ENCODE data around the gene IGF1R.

Gene IGF1R

GRCh38 chr15:98778960-98779359, 130.6 kb downstream of the IGF1R start:
- DNase-seq: no peak

DNA sequence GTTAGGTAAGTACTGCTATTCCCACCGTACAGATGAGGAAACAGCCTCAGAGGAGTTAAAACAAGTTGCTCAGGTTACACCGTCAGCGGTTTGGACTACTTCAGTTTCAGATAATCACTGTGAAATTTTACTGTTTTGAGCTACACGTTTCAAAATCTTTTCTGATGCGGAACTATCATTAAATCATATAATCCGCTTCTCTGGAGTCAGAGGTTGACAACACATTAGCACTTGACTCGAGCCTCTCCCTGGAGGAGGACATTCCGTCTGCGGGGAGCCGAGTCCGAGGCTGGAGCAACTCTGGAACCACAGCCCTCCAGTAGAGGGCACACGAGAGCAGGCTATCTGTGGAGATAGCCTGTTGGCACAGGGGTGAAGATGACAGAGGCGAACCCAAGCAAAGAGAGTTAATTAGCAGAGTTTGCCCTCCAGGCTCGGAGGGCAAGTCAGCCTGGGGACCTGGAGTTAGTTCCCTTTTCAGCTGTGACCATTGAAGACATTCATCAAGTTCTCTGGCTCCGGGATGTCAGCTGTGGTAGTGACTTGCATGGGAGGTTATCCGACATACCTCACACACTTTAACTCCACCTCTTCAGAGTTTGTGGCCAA, 131.2 kb downstream of the IGF1R start:
- peak in 1 of 2 experiments; percentile 13 for DNase-seq

- DNase-seq: no peak
Observed at GRCh38 chr15:98781838-98782237, 133.5 kb downstream of the IGF1R start.

DNA sequence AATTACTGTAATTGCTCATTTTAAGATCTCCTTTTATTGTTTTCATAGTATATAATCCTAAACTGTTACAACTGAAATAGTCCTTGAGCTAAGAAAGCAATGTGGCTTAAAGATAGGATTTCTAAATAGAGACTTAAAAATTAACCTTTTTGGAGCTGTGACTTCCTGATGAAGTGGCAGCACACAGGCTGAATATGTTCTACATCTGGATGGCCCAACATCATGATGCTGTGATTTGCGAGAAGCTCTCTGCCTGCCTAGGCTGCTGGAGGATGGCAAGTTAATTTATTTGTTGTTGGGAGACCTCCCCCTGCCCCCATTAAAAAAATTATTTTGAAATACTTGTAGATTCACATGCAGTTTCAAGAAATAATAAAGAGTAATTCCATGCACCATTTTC, 134.5 kb downstream of the IGF1R start:
- DNase-seq: no peak

DNA sequence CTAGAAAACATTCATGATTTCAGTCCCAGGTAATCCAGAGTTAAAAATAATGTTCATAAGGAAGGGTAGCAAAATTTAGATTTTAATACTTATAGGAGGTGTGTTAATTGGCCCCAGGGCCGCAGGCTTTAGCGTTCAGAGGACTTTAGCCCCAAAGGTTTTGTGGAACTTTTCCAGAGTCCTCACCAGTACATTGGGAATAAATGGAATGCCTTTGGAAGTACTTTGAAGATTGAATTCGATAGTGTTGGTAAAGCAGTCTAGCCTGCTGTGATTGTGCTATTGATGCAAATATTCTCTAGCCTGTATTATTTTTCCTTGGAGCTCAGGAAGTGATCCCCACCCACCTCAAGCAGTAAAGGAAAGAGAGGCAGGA, 137.1 kb downstream of the IGF1R start:
- no peak for DNase-seq

GRCh38 chr15:98785807-98786621, 137.7 kb downstream of the IGF1R start:
- no peak for DNase-seq

DNA sequence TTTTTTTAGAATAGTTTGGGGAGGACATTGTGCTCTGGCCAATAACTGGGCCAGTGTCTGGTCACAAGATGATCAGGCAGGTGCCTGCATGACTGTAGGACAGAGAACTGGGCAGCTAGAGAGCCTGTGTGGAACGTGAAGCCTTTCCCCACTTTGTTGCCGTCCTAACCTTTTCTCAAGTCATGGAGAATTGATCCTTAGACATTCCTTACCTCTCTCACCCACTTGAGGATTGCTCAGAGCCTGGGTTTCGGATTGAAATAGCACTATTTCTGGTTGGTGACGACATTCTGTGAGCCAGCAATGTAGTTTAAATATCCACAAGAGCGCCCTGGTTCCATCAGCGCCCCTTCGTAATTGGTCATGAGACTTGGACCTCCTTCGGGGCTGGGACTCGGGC, 138.4 kb downstream of the IGF1R start:
- DNase-seq: no peak

GRCh38 chr15:98787194-98787593, 138.9 kb downstream of the IGF1R start:
- DNase-seq: no peak

DNA sequence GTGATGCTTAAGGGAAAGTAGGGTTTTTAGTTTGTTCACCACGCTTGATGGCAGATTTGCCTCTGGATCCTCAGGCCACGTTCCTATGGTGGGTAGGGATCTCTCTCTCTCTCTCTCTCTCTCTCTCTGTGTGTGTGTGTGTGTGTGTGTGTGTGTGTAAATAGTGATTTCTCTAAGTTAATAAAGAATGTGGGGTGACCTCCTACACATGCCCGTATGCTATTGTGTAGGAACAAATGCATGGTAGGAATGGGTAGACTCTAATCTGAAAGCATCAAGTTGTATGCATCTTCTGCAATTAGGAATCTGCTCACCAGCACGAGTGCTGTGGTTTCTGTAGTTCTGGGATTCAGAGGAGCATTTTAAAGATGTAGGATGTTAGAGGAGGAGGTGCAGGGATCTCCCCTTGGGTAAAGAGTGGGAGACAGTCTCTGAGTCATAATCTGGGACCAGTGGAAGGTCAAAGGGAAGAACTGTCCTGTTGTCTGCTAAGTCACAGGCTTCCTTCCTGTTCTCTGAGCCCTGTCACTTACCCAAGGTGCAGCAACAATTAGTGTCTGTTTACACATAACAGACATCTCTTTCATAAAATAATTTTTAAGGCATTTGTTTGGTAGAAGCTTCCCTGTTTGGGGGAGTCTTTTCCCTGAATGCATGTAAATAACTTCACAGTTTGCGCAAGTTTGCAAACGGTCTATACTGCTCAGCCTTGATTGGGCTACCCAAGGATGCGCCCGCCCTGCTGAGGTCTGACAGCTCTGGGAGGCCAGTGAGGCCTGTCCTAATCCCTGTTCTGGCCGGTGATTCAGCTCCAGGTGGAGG, 139.8 kb downstream of the IGF1R start:
- no peak for DNase-seq

- no peak for DNase-seq
Observed at GRCh38 chr15:98789020-98789419, 140.7 kb downstream of the IGF1R start.

GRCh38 chr15:98790270-98790669, 141.9 kb downstream of the IGF1R start:
- DNase-seq: no peak

DNA sequence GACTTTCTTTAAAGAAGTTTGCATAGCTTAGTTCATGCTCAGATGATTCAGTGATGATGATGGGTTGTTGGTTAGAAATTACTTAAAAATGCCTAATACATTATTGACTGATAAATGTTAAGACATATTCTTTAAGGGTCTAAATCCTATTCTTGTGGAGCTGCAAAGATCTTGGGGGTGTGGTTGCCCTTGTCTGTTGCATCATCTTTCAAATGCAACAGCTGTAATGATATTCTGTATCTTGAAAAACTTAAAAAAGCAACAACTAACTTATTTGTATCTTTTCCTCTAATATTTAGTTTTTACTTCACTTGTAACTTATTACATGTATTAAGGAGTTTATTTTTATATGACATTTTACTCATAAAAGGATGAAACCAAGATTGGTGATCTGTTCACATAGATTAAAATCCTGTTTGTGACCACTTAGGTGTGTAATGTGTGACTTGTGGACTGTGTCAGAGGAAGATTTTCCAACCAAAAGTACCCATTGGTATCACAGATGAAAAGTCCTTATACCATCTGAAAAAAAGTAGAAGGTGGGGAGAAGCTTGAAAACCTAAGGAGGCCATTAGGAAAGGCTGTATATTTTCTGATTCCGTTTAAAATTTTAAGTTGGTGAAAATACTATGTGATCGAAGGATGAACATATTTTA, 142.8 kb downstream of the IGF1R start:
- no peak for DNase-seq

GRCh38 chr15:98792117-98792516, 143.8 kb downstream of the IGF1R start:
- DNase-seq: no peak

DNA sequence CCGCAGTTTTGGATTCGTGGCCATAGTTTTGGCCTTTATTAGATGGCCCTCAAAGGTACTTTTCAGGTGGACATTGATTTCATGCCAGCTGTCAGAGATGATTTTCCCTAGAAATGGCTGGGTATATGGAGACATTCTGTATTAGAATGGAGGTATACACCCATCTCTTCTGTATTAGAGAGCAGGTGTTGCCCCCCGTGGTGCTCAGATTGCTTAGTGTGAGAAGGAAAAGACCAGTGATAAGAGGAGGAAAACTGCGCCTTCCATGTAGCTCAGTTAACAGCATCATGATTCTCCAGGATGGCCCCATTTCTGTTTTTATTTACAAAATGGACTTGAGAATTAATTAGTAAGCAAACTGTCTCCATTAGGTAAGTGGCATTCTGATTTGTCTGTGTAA, 145.9 kb downstream of the IGF1R start:
- no peak for DNase-seq

DNA sequence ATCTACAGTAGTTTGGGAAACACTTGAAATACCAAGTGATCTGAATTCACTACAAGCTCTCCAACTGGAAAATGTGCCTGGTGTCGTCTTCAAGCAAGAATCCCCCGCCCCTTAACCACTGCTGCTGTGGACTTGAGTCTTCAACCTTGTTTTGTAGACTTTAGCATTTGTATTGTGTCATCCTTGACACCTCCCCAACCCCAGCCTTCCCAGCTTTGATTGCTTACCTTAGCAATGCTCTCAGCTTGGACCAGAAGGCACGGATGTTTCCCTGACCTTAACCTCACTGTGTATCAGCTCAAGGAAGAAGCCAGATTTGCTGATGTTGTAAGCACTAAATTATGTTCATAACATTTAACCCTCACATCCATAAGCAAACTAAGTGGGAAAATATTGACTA, 146.4 kb downstream of the IGF1R start:
- no peak for DNase-seq

DNA sequence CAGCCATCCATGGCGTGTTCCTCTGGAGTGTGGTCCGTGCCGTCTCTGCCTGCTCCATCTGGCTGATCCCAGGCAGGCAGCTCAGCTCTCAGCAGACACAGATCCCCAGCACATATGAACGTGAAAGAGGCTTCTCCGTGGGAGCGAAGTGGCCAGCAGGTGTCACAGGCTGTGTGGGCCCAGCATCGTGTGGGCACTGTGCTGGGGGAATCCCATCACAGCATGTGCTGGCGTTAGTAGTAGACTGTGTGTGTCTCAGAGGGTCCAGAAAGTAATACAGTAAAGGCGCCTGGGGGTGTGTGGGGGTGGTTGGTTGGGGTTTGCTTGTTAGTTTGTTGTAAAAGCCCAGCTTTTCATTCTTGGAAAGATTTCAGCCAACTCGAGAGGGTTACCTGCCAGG, 147.6 kb downstream of the IGF1R start:
- no peak for DNase-seq

- DNase-seq: no peak
Observed at GRCh38 chr15:98796685-98797357, 148.5 kb downstream of the IGF1R start.

DNA sequence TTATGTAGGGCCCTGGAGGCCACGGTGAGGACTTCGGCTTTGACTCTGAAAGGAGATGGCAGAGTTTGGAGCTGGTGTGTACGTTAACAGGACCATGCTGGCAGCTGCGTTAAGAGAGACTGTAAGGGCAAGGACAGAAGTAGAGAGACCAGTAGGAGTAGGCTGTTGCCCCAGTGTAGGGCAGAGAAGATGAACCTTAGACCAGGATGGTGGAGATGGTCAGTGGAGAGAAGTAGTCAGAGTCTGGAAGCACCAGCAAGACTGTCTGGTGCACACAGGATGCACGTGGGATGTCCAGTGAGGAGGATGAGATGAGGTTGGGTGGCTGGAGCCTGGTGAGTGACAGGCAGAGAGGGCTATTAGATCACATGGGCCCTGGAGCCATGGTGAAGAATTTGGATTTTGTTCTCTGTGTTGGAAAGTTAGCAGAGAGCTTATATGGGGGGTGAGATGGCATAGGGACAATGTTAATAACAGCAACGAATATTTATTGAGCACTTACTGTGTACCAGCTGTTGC, 150.1 kb downstream of the IGF1R start:
- no peak for DNase-seq

GRCh38 chr15:98799461-98800390, 151.4 kb downstream of the IGF1R start:
- DNase-seq: no peak

GRCh38 chr15:98800437-98801233, 152.3 kb downstream of the IGF1R start:
- DNase-seq: no peak

DNA sequence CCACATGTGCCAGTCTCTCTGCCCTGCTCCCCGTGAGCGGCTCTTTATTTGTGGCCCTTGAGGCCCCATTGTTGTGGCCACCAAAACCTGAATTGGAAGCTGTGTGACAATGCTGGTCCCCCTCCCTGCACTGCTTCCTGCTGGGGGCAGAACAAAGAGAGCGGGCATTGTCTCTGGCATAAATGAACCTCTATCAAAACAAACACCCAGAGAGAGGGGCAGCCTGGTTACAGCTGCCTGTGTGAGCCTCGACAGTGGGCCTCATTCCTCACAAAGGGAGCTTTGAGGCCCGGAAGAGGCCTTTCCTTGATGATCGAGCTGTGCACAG, 152.9 kb downstream of the IGF1R start:
- no peak for DNase-seq
